Glomerular visceral epithelial cell (primary cell): ENCODE data around the gene OR2A42.
"Not testable (repeated sequence)": the region's sequence is repeated elsewhere in the genome, so short reads cannot be mapped to it uniquely, and the experiment has no call there.

Experiments
- DNase-seq: peaks from one replicate; pipeline ENCODE4 v3.0.0-alpha.2; 2016; ENCODE audit errors: extremely low spot score

The OR2A42 gene

DNA sequence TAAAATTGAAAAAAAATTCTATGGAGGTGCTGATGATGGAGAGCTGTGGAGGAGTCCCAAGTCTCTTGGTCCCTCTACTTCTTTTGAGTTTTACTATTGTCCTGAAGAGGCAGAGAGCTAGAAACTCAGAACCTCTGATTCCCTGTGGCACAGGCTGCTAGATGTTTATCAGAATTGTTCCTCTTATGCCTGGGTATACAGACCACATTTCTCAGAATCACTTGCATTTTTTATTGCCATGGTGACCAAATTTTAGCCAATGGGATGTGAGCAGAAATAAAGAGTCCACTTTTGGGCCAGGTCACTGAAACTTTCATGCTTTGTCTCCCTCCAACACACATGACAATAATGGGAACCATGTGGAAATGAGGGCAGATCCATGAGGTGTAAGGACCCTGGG is 15.7 kb downstream of the OR2A42 start:
- DNase-seq, result not testable (repeated sequence)

DNA sequence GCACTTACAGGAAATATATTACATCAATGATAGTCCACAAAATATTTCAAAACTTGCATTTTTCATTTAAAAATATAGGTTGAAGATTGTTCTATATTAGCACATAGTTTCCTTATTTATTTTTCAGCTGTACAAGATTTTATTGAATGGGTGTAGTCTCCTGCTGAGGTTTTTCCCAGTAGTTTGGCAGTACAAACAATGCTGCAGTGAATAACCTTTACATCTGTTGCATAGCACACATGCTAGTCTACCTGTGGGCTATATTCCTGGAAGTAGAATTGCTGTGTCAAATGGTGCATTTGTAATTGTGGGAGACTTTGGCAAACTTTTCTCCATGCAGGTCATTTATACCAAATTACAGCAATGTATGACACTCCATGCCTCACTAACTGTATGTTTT is 18.9 kb downstream of the OR2A42 start:
- DNase-seq, result not testable (repeated sequence)

DNA sequence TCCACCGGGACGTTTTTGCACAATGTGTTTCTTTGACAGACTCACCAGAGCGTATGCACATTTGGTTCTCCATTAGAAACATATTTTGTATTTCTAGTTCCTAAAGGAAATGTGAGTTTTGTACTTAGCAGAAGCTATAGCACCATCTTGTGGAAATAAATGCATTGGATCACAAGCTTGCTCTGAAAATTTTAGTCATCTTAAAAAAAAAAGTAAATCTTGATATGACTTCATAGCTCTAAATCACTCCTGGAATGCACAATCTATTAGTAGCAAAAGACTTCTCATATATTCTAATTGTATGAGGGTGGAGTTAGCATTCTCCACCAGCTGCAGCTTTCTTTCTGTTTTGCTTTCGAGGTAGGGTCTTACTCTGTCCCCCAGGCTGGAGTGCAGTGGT is 20.3 kb downstream of the OR2A42 start:
- not testable (repeated sequence) for DNase-seq

GRCh38 chr7:144218581-144218980 is 20.8 kb downstream of the OR2A42 start:
- not testable (repeated sequence) for DNase-seq

DNA sequence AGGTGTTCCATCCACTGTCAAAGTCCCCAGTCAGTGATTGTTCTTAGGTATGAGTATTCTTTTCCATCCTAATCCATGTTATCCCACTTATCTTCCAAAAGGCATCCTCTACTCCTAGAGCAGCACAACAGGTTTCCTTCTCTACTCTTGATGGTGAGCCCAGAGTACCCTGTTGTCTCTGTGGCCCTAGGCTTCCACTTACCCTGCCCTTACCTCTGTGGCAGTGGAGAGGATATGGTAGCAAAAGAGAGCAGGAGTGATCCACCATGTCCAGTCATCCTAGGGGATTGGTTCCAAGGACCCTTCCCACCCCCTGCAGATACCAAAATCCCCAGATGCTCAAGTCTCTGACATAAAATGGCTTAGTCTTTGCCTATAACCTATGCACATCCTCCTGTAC is 22.2 kb downstream of the OR2A42 start:
- not testable (repeated sequence) for DNase-seq

DNA sequence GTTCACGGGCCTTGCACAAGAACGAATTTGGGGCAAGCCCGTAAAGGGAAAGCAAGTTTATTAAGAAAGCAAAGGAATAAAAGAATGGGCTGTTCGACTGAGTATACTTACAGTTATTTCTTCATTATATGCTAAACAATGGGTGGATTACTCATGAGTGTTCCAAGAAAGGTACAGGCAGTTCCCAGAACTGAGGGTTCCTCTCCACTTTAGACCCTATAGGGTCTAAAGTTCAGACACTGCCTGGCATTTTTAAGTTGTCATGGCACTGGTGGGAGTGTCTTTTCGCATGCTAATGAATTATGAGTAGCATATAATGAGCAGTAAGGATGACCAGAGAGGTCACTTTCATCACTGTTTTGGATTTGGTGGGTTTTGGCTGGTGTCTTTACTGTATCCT is 34.1 kb downstream of the OR2A42 start:
- not testable (repeated sequence) for DNase-seq

GRCh38 chr7:144203086-144203485 is 36.3 kb downstream of the OR2A42 start:
- DNase-seq, result not testable (repeated sequence)

- DNase-seq, result not testable (repeated sequence)
Measured at GRCh38 chr7:144201978-144202377, 37.4 kb downstream of the OR2A42 start.

DNA sequence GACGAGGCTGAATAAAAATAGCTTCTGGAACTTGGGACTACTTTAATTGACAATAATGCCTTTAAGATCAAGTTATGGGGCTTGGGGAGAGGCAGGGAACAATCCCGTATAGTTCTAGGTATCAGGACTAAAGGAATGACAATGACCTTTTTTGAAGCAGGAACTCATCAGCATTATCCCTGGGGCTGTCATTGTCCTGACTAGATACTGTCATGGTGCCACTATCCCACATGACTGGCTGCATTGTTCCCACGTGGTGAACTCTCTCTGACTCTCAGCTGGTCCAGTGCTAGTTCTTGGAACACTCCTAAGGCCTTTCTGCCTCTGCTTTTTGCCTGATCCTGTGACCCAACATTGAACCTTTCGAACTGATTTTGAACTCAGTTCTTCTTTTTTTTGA is 40.5 kb downstream of the OR2A42 start:
- DNase-seq, result not testable (repeated sequence)

DNA sequence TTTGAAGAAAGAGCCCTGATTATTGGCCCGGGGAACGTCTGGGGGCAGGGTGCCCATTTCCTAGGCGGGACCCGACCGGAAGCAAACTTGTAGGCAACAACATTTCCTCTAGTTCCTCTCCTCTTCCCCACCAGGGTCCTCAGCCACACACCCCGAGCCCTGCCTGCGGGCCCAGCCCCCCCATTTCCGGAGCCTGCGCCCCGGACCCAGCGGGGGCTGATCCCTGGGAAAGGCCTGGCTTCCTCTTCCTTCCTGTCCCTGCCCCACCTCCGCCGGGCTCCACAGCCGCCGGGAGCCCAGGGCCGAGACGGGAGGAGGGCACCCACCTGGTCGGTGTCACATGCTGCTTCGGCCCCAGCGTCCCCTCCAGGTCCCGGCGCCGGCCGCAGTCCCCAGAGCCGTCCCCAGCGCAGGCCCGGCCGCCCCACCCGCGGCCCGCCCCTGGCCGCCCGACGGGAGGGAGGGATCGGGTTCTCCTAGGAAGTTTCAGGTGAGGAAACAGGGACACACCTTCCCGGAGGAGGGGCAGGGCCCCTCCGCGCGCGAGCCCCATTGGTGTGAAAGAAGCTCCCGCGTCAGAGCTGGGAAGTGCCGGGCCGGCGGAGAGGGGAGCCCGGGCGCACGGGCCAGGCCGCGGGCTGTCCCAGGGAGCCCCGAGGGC is 44.1 kb downstream of the OR2A42 start, which contains the start of gene ARHGEF35:
TSS of gene ARHGEF35 (minus strand) at position 622 of the 661 bp plus-strand sequence. CDS start 7,450 bp downstream, outside the sequence.
- not testable (repeated sequence) for DNase-seq

GRCh38 chr7:144194453-144194852 is 45.0 kb downstream of the OR2A42 start:
- not testable (repeated sequence) for DNase-seq

- not testable (repeated sequence) for DNase-seq
Measured at GRCh38 chr7:144193782-144194181, 45.6 kb downstream of the OR2A42 start.

GRCh38 chr7:144188578-144189171 is 50.7 kb downstream of the OR2A42 start:
- not testable (repeated sequence) for DNase-seq

GRCh38 chr7:144187848-144188247 is 51.6 kb downstream of the OR2A42 start:
- not testable (repeated sequence) for DNase-seq

DNA sequence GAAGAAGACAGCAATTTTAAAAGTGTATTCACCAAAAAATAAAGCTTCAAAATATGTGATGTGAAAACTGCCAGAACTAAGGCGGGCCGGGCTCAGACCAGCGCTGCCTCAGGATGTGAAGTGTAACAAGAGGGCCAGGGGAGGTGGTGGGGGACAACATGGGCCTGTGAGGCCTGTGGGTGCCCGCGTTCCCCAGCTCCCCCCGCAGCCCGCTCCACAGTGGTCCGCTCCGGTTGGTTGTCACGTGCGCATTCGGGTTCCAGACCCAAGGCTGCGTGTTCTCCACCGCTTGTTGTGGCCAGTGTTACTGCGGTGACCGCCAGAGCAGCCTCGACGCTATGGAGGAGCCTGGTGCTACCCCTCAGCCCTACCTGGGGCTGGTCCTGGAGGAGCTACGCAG is 56.2 kb downstream of the OR2A42 start, which contains the start of gene CTAGE4:
TSS of gene CTAGE4 (plus strand) at position 301 of the 400 bp plus-strand sequence. CDS start at position 339, 38 bp downstream.
- not testable (repeated sequence) for DNase-seq

- not testable (repeated sequence) for DNase-seq
Measured at GRCh38 chr7:144179165-144179479, 60.3 kb downstream of the OR2A42 start.

DNA sequence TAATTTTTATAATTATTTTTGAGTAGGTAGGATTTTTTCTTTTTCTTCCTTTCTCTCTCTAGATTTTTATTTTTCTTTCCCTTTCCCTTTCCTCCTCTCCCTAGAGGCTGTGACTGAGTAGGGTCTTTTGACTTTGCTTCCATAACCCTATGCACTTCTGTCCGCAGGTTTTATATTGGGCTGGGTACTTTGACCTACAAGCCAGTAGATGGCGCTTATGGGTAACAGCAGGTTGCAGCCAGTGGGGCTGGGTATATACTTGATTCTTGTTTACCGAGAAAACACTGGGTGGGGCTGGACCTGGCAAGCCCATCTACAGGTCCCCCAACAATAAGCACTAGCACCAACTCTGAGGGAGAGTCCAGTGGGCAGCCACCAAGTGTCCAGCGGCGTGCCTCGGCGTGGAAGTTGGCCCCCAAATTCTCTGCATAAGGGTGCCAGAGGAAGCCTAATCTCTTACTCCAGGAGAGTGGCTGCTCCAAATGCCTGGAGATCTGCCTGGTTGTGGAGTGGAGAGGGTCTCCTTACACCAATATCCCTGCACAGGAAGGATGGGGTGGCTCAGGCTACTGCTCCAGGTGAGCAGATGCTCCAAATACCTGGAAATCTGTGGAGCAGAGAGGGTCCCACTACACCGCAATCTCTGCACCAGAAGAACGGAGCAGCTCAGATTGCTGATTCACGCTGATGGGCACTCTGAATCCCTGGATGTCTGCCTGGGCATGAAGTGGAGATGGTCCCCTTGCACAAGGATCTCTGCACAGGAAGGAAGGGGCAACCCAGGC is 60.8 kb downstream of the OR2A42 start:
- peak; percentile 12 for DNase-seq
